ENCODE results near the gene MPPED2.

Gene MPPED2

DNA sequence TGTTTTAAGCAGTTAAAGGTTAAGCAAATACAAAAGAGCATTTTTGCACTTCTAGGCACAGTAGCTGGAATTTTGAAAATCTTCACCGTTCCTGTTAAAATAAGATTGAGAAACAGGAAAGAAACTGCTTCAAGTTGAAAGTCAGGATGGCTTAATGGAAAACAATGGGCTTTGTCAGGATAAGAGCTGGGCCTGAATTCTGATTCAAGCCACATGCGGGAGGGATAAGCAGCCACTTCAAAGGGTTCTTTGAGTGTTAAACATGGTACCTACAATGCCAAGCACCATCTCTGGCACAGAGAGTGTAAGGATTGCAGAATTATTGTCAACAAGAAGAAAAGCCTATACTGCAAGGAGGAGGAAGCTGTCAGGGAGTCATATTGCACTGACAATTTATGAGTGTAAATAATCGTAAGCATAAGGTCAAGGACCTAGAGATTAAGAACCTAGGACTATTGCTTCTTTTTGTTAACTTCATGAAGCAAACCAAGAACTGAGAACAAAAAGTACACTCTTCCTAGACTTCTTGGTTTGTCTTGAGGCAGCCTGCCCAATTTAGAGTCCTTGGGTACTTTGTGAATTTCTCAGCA, 32.5 kb downstream of the MPPED2 start:
- Histone ChIP-seq H3K36me3 (ENCODE audit: control insufficient read depth, insufficient read depth, low read length) (no peaks in the 10 kb centered on the region), H3K9me3 (ENCODE audit: control insufficient read depth, low read length) (no peaks in the 10 kb centered on the region), H3K4me1 (ENCODE audit: control insufficient read depth, insufficient read depth, low read length, poor library complexity, severe bottlenecking) (no peaks in the 10 kb centered on the region), H3K27ac (ENCODE audit: low read depth, low read length, severe bottlenecking) (no peak overlapping the region), H3K4me3 (ENCODE audit: extremely low read depth, insufficient read depth, low read length, poor library complexity, severe bottlenecking) (no peak overlapping the region)
- 53 to 71% methylated on average over 3 of the region's 3 CpGs for WGBS, 2 experiments (ENCODE audit: insufficient coverage in 2 of 2)

DNA sequence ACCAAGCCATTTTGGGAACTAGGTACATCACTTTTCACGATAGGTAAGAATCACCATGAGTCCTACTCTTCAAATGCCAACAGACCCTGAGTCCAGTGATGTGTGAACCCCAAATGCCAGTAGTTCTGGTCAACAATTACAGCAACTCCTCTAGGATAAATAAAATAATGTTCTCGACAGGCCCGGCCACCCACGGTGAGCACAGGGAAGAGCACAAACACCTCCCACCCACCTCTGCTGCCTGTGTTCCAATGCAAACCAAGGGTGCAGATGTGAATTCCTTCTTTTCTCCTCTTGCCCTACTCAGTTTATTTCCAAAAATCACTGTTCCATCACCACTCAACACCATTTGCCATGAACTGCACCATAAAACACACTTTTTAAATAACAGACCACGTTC, 33.3 kb downstream of the MPPED2 start:
- H3K27ac ChIP-seq (ENCODE audit: low read depth, low read length, severe bottlenecking), result no peak overlapping the region
- no peaks in the 10 kb centered on the region for H3K36me3 ChIP-seq (ENCODE audit: control insufficient read depth, insufficient read depth, low read length)
- WGBS, 2 experiments (ENCODE audit: insufficient coverage in 2 of 2), result 60 to 100% methylated on average over 2 to 4 of the region's 5 CpGs
- H3K4me1 ChIP-seq (ENCODE audit: control insufficient read depth, insufficient read depth, low read length, poor library complexity, severe bottlenecking), result no peaks in the 10 kb centered on the region
- no peaks in the 10 kb centered on the region for H3K9me3 ChIP-seq (ENCODE audit: control insufficient read depth, low read length)
- H3K4me3 ChIP-seq (ENCODE audit: extremely low read depth, insufficient read depth, low read length, poor library complexity, severe bottlenecking), result no peak overlapping the region

DNA sequence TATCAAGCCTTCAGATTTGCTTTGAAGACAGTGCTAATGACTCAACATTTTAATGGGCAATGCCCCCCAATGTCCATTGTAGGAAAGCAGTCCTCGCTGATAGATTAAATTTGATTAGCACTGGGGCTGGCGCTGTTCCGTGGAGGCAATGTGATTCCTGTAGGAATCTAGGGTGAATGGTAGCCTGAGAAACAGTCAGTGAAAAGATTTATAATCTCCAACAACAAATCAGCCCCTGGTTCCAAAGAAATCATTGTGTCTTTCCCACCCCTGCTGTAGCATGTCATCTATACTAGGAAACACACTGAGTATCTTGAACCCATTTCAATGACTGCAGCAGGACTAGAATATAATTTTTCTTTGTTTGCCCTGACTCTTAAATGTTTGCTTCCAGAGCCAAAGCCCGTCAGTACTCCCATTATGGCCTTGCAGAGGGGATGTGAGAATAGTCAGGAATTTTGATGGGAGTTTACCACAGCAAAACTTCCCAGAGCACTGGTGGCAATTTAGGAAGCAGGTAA, 36.1 kb downstream of the MPPED2 start:
- H3K9me3 ChIP-seq (ENCODE audit: control insufficient read depth, low read length), result no peaks in the 10 kb centered on the region
- 57 to 100% methylated on average over 1 of the region's 4 CpGs for WGBS, 2 experiments (ENCODE audit: insufficient coverage in 2 of 2)
- H3K36me3 ChIP-seq (ENCODE audit: control insufficient read depth, insufficient read depth, low read length), result no peaks in the 10 kb centered on the region
- no peak overlapping the region for H3K27ac ChIP-seq (ENCODE audit: low read depth, low read length, severe bottlenecking)
- no peak overlapping the region for H3K4me3 ChIP-seq (ENCODE audit: extremely low read depth, insufficient read depth, low read length, poor library complexity, severe bottlenecking)
- no peaks in the 10 kb centered on the region for H3K4me1 ChIP-seq (ENCODE audit: control insufficient read depth, insufficient read depth, low read length, poor library complexity, severe bottlenecking)

DNA sequence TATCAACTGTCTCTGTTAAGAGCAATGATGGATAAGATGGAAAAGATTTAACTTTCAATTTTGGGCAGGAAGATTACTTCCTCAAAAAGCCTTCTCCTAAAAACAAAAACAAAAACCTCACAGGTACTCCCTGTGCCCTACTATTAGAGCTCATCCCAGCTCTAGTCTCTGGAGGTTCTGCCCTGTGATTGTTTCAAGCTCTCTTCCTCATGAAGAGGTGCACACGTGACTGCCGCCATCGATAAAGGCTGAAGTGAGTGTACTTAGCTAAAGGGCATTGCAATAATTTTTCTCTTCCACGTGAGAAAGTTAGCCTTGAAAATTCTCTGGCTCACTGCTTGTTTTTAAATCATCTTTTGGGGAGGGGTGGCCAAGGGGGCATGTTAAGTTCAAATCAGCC, 36.6 kb downstream of the MPPED2 start:
- Histone ChIP-seq H3K36me3 (ENCODE audit: control insufficient read depth, insufficient read depth, low read length) (no peaks in the 10 kb centered on the region), H3K4me3 (ENCODE audit: extremely low read depth, insufficient read depth, low read length, poor library complexity, severe bottlenecking) (no peak overlapping the region), H3K27ac (ENCODE audit: low read depth, low read length, severe bottlenecking) (no peak overlapping the region), H3K4me1 (ENCODE audit: control insufficient read depth, insufficient read depth, low read length, poor library complexity, severe bottlenecking) (no peaks in the 10 kb centered on the region), H3K9me3 (ENCODE audit: control insufficient read depth, low read length) (no peaks in the 10 kb centered on the region)
- WGBS, 2 experiments (ENCODE audit: insufficient coverage in 2 of 2), result 86 to 94% methylated on average over 3 of the region's 4 CpGs

DNA sequence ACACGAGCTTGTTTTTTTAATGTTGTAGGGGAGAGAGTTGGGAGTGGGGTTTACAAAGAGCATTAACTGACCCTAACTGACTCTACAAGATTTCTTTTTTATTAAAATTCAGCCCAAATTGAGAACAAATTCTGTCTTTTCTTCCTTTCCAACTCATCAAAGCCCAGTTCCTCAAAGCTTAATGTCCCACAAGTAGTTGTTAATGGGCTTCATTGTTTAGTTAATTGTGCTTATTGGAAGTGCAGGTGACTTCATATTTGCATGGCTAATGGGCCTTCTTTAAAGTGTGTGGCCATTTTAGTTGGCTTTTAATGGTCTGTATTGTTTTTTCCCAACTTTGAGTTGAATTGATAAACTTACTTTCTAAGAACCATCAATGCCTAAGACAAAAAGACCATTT, 39.8 kb downstream of the MPPED2 start:
- Histone ChIP-seq H3K4me3 (ENCODE audit: extremely low read depth, insufficient read depth, low read length, poor library complexity, severe bottlenecking) (no peak overlapping the region), H3K36me3 (ENCODE audit: control insufficient read depth, insufficient read depth, low read length) (no peaks in the 10 kb centered on the region), H3K27ac (ENCODE audit: low read depth, low read length, severe bottlenecking) (no peak overlapping the region), H3K4me1 (ENCODE audit: control insufficient read depth, insufficient read depth, low read length, poor library complexity, severe bottlenecking) (no peaks in the 10 kb centered on the region), H3K9me3 (ENCODE audit: control insufficient read depth, low read length) (no peaks in the 10 kb centered on the region)
- no CpG with 5 or more reads among the region's 1 CpG for WGBS, 2 experiments (ENCODE audit: insufficient coverage in 2 of 2)

DNA sequence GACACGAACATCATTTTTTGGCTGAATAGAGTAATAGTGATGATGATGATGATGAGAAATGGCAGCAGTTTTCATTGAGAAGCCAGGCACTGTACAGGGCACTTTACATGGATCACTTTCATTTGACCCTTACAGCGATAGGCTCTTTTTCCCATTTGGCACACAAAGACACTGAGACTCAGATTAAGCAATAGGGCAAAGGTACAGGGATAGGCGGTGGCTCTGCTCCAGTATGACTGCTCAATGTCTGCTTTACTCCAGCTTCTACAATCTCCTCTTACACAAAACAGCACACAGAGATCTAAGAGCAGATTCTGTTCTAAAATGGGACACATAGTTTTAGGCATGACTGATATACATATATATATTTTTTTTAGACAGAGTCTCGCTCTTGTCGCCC, 40.6 kb downstream of the MPPED2 start:
- 74 to 83% methylated on average over 2 of the region's 5 CpGs for WGBS, 2 experiments (ENCODE audit: insufficient coverage in 2 of 2)
- no peaks in the 10 kb centered on the region for H3K36me3 ChIP-seq (ENCODE audit: control insufficient read depth, insufficient read depth, low read length)
- H3K27ac ChIP-seq (ENCODE audit: low read depth, low read length, severe bottlenecking), result no peak overlapping the region
- no peaks in the 10 kb centered on the region for H3K9me3 ChIP-seq (ENCODE audit: control insufficient read depth, low read length)
- no peaks in the 10 kb centered on the region for H3K4me1 ChIP-seq (ENCODE audit: control insufficient read depth, insufficient read depth, low read length, poor library complexity, severe bottlenecking)
- H3K4me3 ChIP-seq (ENCODE audit: extremely low read depth, insufficient read depth, low read length, poor library complexity, severe bottlenecking), result no peak overlapping the region

DNA sequence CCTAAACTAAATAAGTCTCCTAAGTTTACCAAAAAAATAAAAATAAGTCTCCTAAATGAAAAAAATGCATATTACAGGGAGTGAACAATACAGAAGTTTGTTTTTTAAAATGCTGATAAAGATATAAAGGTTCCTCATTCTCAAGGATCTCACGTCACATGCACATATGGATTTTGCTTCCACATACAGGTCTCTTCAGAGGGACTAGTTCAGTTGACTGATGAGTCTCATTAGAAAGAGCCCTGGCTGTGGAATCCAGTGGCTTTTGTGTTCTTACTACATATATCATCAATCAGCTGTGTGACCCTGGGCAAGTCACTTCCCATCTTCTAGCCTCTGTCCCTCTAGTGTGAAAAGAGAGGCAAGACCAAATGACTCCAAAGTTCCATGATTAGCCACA, 43.1 kb downstream of the MPPED2 start:
- H3K9me3 ChIP-seq (ENCODE audit: control insufficient read depth, low read length), result no peaks in the 10 kb centered on the region
- no peaks in the 10 kb centered on the region for H3K4me1 ChIP-seq (ENCODE audit: control insufficient read depth, insufficient read depth, low read length, poor library complexity, severe bottlenecking)
- no CpG with 5 or more reads among the region's 1 CpG for WGBS, 2 experiments (ENCODE audit: insufficient coverage in 2 of 2)
- H3K4me3 ChIP-seq (ENCODE audit: extremely low read depth, insufficient read depth, low read length, poor library complexity, severe bottlenecking), result no peak overlapping the region
- H3K27ac ChIP-seq (ENCODE audit: low read depth, low read length, severe bottlenecking), result no peak overlapping the region
- no peaks in the 10 kb centered on the region for H3K36me3 ChIP-seq (ENCODE audit: control insufficient read depth, insufficient read depth, low read length)

DNA sequence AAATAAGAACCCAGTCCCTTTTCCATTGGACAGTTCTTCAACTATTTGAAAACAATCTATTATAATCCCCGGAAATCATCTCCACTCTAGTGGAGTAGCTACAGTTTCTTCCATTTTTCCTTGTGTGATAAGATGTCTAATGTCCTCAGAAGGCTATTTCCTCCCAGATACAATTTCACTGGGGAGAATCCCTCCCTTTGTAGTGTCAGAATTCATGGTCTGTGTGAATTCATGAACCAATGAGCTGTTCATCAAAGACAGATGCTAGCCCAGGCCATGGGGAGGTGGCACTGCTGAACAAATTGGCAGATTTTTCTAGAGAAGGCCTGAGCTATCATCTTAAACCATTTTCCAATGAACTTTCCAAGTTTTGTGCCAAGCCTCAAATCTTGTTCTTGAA, 45.4 kb downstream of the MPPED2 start:
- Histone ChIP-seq H3K9me3 (ENCODE audit: control insufficient read depth, low read length) (no peaks in the 10 kb centered on the region), H3K4me3 (ENCODE audit: extremely low read depth, insufficient read depth, low read length, poor library complexity, severe bottlenecking) (no peak overlapping the region), H3K27ac (ENCODE audit: low read depth, low read length, severe bottlenecking) (no peak overlapping the region), H3K36me3 (ENCODE audit: control insufficient read depth, insufficient read depth, low read length) (no peaks in the 10 kb centered on the region), H3K4me1 (ENCODE audit: control insufficient read depth, insufficient read depth, low read length, poor library complexity, severe bottlenecking) (no peaks in the 10 kb centered on the region)
- no CpG with 5 or more reads among the region's 1 CpG for WGBS, 2 experiments (ENCODE audit: insufficient coverage in 2 of 2)

DNA sequence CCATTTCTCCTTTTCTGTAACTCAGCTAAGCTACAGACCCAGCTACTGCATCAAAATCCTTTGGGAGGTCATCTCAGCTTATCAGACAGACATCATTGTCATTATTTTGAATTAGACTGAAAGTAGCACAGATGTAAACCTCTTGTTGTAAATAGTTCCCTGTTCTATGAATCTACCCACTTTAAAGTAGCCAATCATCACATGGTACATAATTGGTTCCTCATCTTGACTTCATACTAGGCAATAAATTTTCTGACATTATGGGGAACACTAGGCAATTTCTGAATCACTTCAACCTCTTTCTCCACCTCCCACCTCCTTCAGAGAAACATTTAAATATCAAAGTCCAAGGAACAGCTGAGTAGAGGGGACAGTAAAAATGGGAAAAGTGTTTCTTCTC, 47.9 kb downstream of the MPPED2 start:
- no peaks in the 10 kb centered on the region for H3K36me3 ChIP-seq (ENCODE audit: control insufficient read depth, insufficient read depth, low read length)
- no peak overlapping the region for H3K4me3 ChIP-seq (ENCODE audit: extremely low read depth, insufficient read depth, low read length, poor library complexity, severe bottlenecking)
- H3K4me1 ChIP-seq (ENCODE audit: control insufficient read depth, insufficient read depth, low read length, poor library complexity, severe bottlenecking), result no peaks in the 10 kb centered on the region
- H3K9me3 ChIP-seq (ENCODE audit: control insufficient read depth, low read length), result no peaks in the 10 kb centered on the region
- no peak overlapping the region for H3K27ac ChIP-seq (ENCODE audit: low read depth, low read length, severe bottlenecking)

DNA sequence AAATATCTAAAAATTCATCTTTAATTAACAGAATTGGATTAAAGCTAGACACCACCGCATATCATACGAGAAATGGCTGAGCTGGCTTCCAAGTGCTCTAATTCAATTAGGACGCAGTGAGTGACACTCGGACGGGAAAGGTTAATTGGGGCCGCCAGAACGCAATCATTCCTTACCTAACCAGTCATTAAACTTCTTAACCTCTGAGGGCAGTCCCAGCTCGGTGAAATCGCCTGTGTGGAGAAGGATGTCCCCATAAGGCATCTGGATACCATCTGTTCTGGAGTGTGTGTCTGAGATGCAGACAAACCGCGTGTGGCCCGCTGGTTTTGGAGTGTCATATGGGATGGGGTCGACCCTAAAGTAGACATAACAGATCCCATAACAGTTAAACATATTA, 50.3 kb downstream of the MPPED2 start:
- no peaks in the 10 kb centered on the region for H3K9me3 ChIP-seq (ENCODE audit: control insufficient read depth, low read length)
- no peak overlapping the region for H3K27ac ChIP-seq (ENCODE audit: low read depth, low read length, severe bottlenecking)
- WGBS, 2 experiments (ENCODE audit: insufficient coverage in 2 of 2), result 91 to 94% methylated on average over 4 to 7 of the region's 13 CpGs
- H3K4me3 ChIP-seq (ENCODE audit: extremely low read depth, insufficient read depth, low read length, poor library complexity, severe bottlenecking), result no peak overlapping the region
- no peaks in the 10 kb centered on the region for H3K36me3 ChIP-seq (ENCODE audit: control insufficient read depth, insufficient read depth, low read length)
- H3K4me1 ChIP-seq (ENCODE audit: control insufficient read depth, insufficient read depth, low read length, poor library complexity, severe bottlenecking), result no peaks in the 10 kb centered on the region

DNA sequence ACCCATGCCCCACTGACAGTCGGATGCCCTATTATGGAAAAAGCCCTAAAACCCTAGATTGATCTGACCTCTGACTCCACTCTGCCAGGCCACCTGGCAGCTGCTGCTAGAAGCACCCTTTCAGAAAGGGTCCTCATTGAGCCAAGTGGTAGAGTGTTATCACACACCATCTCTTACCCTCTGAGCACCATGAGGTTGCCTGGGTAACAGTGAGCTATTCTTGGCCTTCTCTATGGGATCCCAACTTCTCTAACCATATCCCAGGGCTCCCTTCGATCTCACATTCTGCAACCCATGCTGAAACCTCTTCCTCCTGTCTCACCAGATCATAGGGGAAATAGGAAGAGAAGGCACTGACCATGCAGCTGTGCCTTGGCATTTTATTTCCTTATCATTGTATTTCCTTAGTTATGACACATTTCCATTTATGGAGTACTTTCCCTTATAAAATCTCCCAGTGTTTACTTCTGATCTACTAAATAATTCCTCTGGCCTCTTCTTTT, 52.7 kb downstream of the MPPED2 start:
- 86% methylated on average over 1 of the region's 2 CpGs for WGBS, 2 experiments (ENCODE audit: insufficient coverage in 2 of 2)
- Histone ChIP-seq H3K9me3 (ENCODE audit: control insufficient read depth, low read length) (no peaks in the 10 kb centered on the region), H3K36me3 (ENCODE audit: control insufficient read depth, insufficient read depth, low read length) (no peaks in the 10 kb centered on the region), H3K27ac (ENCODE audit: low read depth, low read length, severe bottlenecking) (no peak overlapping the region), H3K4me3 (ENCODE audit: extremely low read depth, insufficient read depth, low read length, poor library complexity, severe bottlenecking) (no peak overlapping the region), H3K4me1 (ENCODE audit: control insufficient read depth, insufficient read depth, low read length, poor library complexity, severe bottlenecking) (no peaks in the 10 kb centered on the region)
